Transverse colon (tissue), 4 donors: Measurements from ENCODE around the gene NBEA.

Source experiments
- EP300 ChIP-seq: sonication (generic); formaldehyde crosslinking; IDR thresholded peaks from one replicate; pipeline ENCODE4 v1.6.1; 2017; ENCODE audit warnings: antibody characterized with exemption, low read depth
- POLR2A ChIP-seq: fragments of 450-650 bp; IDR thresholded peaks from one replicate; pipeline ENCODE4 v1.6.1; 2016; ENCODE audit warnings: antibody characterized with exemption, mild to moderate bottlenecking, moderate library complexity
- POLR2AphosphoS5 ChIP-seq, 3 donors: sonication (generic); formaldehyde crosslinking; IDR thresholded peaks; one replicate each; pipeline ENCODE4 v1.6.1; 2016; ENCODE audit warnings: antibody characterized with exemption in 3 of 3
- TF ChIP-seq, protein P1 (sequence below), 5 experiments: fragments of 200-600 bp in 3 of 5; fragments of 450-650 bp in 2 of 5; sonication (generic) in 3 of 5; IDR thresholded peaks; 1 replicate in 2 of 5; 2 replicates in 3 of 5; pipeline ENCODE4 v1.5.1; 2016 to 2017; ENCODE audit warnings: antibody characterized with exemption in 5 of 5, inconsistent platforms in 3 of 5, mild to moderate bottlenecking in 2 of 5, moderate library complexity in 1 of 5

GRCh38 chr13:35706721-35707120 lies 764.7 kb downstream of the NBEA start:
- TF ChIP-seq POLR2A (no peak), POLR2AphosphoS5 (IDR thresholded peaks at IDR 0.05) (no peak), EP300 (no peak)
- TF ChIP-seq, protein P1, sequence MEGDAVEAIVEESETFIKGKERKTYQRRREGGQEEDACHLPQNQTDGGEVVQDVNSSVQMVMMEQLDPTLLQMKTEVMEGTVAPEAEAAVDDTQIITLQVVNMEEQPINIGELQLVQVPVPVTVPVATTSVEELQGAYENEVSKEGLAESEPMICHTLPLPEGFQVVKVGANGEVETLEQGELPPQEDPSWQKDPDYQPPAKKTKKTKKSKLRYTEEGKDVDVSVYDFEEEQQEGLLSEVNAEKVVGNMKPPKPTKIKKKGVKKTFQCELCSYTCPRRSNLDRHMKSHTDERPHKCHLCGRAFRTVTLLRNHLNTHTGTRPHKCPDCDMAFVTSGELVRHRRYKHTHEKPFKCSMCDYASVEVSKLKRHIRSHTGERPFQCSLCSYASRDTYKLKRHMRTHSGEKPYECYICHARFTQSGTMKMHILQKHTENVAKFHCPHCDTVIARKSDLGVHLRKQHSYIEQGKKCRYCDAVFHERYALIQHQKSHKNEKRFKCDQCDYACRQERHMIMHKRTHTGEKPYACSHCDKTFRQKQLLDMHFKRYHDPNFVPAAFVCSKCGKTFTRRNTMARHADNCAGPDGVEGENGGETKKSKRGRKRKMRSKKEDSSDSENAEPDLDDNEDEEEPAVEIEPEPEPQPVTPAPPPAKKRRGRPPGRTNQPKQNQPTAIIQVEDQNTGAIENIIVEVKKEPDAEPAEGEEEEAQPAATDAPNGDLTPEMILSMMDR (IDR thresholded peaks at IDR 0.05), result no peak
